H1 (cell line): Measurements from ENCODE around the gene FAM83C. TPM values are rescaled to one million over a fixed set of nuclear protein-coding genes. Genes with fewer than 3 reads are reported as not detected.

Source experiments
- CTCF ChIA-PET: fragments of 300-600 bp; sonication (Branson Sonifier 250); formaldehyde crosslinking; loops from one replicate; lab custom pipeline; 2021; ENCODE audit not compliant: partially characterized antibody; lab: Charles Lee
- POLR2A ChIA-PET: fragments of 300-600 bp; sonication (Branson Sonifier 250); formaldehyde crosslinking; loops from one replicate; lab custom pipeline; 2021; ENCODE audit warnings: inconsistent platforms; ENCODE audit not compliant: partially characterized antibody; lab: Charles Lee
- DNase-seq, 2 experiments: peaks; one replicate each; pipeline versions ENCODE4 v3.0.0 to v3.0.0-alpha.2; 2010 to 2022; ENCODE audit warnings: low spot score in 2 of 2, low read depth in 1 of 2, mixed read lengths in 1 of 2
- FAIRE-seq: peaks from 2 replicates; lab custom pipeline; 2011; peaks lifted over from hg19 to GRCh38; lab: Jason Lieb, UNC
- H2AFZ ChIP-seq: 2 replicates; pipeline ENCODE4 v1.8.1; 2012; ENCODE audit warnings: low read length, inconsistent platforms
- H2AK5ac ChIP-seq: 2 replicates; pipeline ENCODE4 v1.6.1; 2013; ENCODE audit warnings: low read depth, low read length
- H2BK120ac ChIP-seq: replicated peaks from 2 replicates; pipeline ENCODE3; 2013; ENCODE audit warnings: low read depth, low read length, inconsistent platforms
- H2BK12ac ChIP-seq: 2 replicates; pipeline ENCODE4 v1.6.1; 2013; ENCODE audit warnings: low read depth, low read length
- H2BK15ac ChIP-seq: 2 replicates; pipeline ENCODE4 v1.6.1; 2013; ENCODE audit warnings: low read length
- H2BK20ac ChIP-seq: 2 replicates; pipeline ENCODE4 v1.6.1; 2013; ENCODE audit warnings: low read length
- H2BK5ac ChIP-seq: 2 replicates; pipeline ENCODE4 v1.6.1; 2013; ENCODE audit warnings: low read depth, low read length
- H3K14ac ChIP-seq: 2 replicates; pipeline ENCODE4 v1.6.1; 2013; ENCODE audit warnings: inconsistent platforms; ENCODE audit not compliant: insufficient read length
- H3K18ac ChIP-seq: 2 replicates; pipeline ENCODE4 v1.6.1; 2013; ENCODE audit warnings: low read length; ENCODE audit errors: extremely low read depth
- H3K23ac ChIP-seq: 2 replicates; pipeline ENCODE4 v1.6.1; 2013; ENCODE audit warnings: inconsistent platforms; ENCODE audit not compliant: insufficient read length
- H3K23me2 ChIP-seq: 2 replicates; pipeline ENCODE4 v1.6.1; 2013; ENCODE audit warnings: low read depth, low read length
- H3K27ac ChIP-seq: 2 replicates; pipeline ENCODE4 v1.6.1; 2011; ENCODE audit warnings: low read depth, low read length, inconsistent platforms
- H3K27me3 ChIP-seq, 4 experiments: replicated peaks in 1 of 4; 1 replicate in 1 of 4; 2 replicates in 3 of 4; pipeline versions ENCODE4 v1.6.1 to v1.8.1; 2011 to 2013; ENCODE audit warnings: low read length in 3 of 4, mild to moderate bottlenecking in 3 of 4, inconsistent platforms in 2 of 4, mixed read lengths in 2 of 4, moderate library complexity in 1 of 4; ENCODE audit not compliant: control insufficient read depth in 3 of 4, insufficient read depth in 3 of 4; ENCODE audit errors: extremely low read depth in 1 of 4
- H3K36me3 ChIP-seq, 4 experiments: 2 replicates each; pipeline versions ENCODE4 v1.6.1 to v1.8.1; 2011 to 2013; ENCODE audit warnings: mild to moderate bottlenecking in 4 of 4, low read length in 3 of 4, moderate library complexity in 2 of 4, control low read depth in 1 of 4, inconsistent platforms in 1 of 4; ENCODE audit not compliant: insufficient read depth in 4 of 4, control insufficient read depth in 2 of 4
- H3K4ac ChIP-seq: replicated peaks from 2 replicates; pipeline ENCODE3; 2013; ENCODE audit warnings: low read length, low read depth, mixed read lengths, inconsistent platforms; ENCODE audit not compliant: insufficient read length
- H3K4me1 ChIP-seq, 4 experiments: replicated peaks in 1 of 4; 1 replicate in 1 of 4; 2 replicates in 3 of 4; pipeline versions ENCODE4 v1.6.1 to v1.8.1; 2011 to 2013; ENCODE audit warnings: low read length in 3 of 4, inconsistent platforms in 2 of 4, mixed read lengths in 1 of 4; ENCODE audit not compliant: insufficient read depth in 4 of 4, control insufficient read depth in 3 of 4
- H3K4me2 ChIP-seq, 2 experiments: 2 replicates each; pipeline versions ENCODE4 v1.6.1 to v1.8.1; 2011 to 2013; ENCODE audit warnings: low read depth in 2 of 2, low read length in 2 of 2, control low read depth in 1 of 2, inconsistent platforms in 1 of 2, mild to moderate bottlenecking in 1 of 2; ENCODE audit not compliant: insufficient read depth in 1 of 2
- H3K4me3 ChIP-seq, 4 experiments: fragments of 200-600, 300-600 bp in 1 of 4; sonication (generic), shearing (Covaris generic), sonication (Bioruptor Twin) in 1 of 4; 2 replicates each; pipeline versions ENCODE4 v1.5.1 to v1.8.1; 2011 to 2016; ENCODE audit warnings: low read length in 4 of 4, low read depth in 3 of 4, control low read depth in 2 of 4, inconsistent platforms in 2 of 4, mild to moderate bottlenecking in 2 of 4, mixed read lengths in 1 of 4, moderate library complexity in 1 of 4; ENCODE audit not compliant: insufficient read depth in 2 of 4; ENCODE audit errors: extremely low read depth in 1 of 4
- H3K56ac ChIP-seq: replicated peaks from 2 replicates; pipeline ENCODE3; 2013; ENCODE audit warnings: low read depth, mild to moderate bottlenecking, mixed read lengths, low read length, inconsistent platforms; ENCODE audit not compliant: insufficient read length
- H3K79me1 ChIP-seq: 2 replicates; pipeline ENCODE4 v1.6.1; 2013; ENCODE audit warnings: low read depth, low read length, control low read depth
- H3K79me2 ChIP-seq, 2 experiments: 2 replicates each; pipeline versions ENCODE4 v1.6.1 to v1.8.1; 2012 to 2013; ENCODE audit warnings: low read length in 2 of 2, mild to moderate bottlenecking in 2 of 2, inconsistent platforms in 1 of 2; ENCODE audit not compliant: insufficient read depth in 2 of 2, control insufficient read depth in 1 of 2
- H3K9ac ChIP-seq, 4 experiments: replicated peaks in 1 of 4; 1 replicate in 1 of 4; 2 replicates in 3 of 4; pipeline versions ENCODE4 v1.6.1 to v1.8.1; 2011 to 2013; ENCODE audit warnings: low read depth in 3 of 4, low read length in 3 of 4, control low read depth in 2 of 4, mild to moderate bottlenecking in 2 of 4, moderate library complexity in 2 of 4, inconsistent platforms in 1 of 4; ENCODE audit errors: extremely low read depth in 1 of 4
- H3K9me3 ChIP-seq, 2 experiments: 2 replicates each; pipeline versions ENCODE4 v1.6.1 to v1.8.1; 2012 to 2013; ENCODE audit warnings: mild to moderate bottlenecking in 2 of 2, moderate library complexity in 2 of 2, control low read depth in 1 of 2, inconsistent platforms in 1 of 2, low read depth in 1 of 2, low read length in 1 of 2, mixed read lengths in 1 of 2; ENCODE audit not compliant: insufficient read depth in 2 of 2
- H4K20me1 ChIP-seq, 2 experiments: replicated peaks in 1 of 2; 2 replicates each; pipeline versions ENCODE3 to v1.8.1; 2011 to 2013; ENCODE audit warnings: inconsistent platforms in 2 of 2, low read length in 2 of 2, mild to moderate bottlenecking in 1 of 2; ENCODE audit not compliant: insufficient read depth in 2 of 2, control insufficient read depth in 1 of 2
- H4K5ac ChIP-seq: 2 replicates; pipeline ENCODE4 v1.6.1; 2013; ENCODE audit warnings: low read length, low read depth, mixed read lengths, inconsistent platforms; ENCODE audit not compliant: insufficient read length
- H4K8ac ChIP-seq: 2 replicates; pipeline ENCODE4 v1.8.0; 2013; ENCODE audit warnings: mild to moderate bottlenecking, moderate library complexity, low read length, inconsistent platforms; ENCODE audit not compliant: insufficient read depth; ENCODE audit errors: extremely low read depth
- H4K91ac ChIP-seq: replicated peaks from 2 replicates; pipeline ENCODE3; 2013; ENCODE audit warnings: low read length, mixed read lengths, inconsistent platforms; ENCODE audit not compliant: insufficient read length
- FOSL1 ChIP-seq: IDR thresholded peaks from 2 replicates; pipeline ENCODE4 v1.6.1; 2011; ENCODE audit warnings: mild to moderate bottlenecking, low read depth, low read length, moderate library complexity; ENCODE audit not compliant: insufficient read depth
- HDAC2 ChIP-seq, 2 experiments: fragments of 300-600 bp in 1 of 2; sonication (generic) in 1 of 2; IDR thresholded peaks; 2 replicates each; pipeline ENCODE4 v1.6.1; 2011 to 2012; ENCODE audit warnings: low read depth in 2 of 2, low read length in 2 of 2, mild to moderate bottlenecking in 2 of 2, moderate library complexity in 2 of 2, borderline replicate concordance in 1 of 2, inconsistent platforms in 1 of 2
- POLR2AphosphoS5 ChIP-seq: IDR thresholded peaks from 2 replicates; pipeline ENCODE4 v1.6.1; 2011; ENCODE audit warnings: low read depth, low read length
- WGBS, 2 experiments: shearing (Covaris generic) in 1 of 2; methylation state at CpG; one replicate each; pipeline versions ENCODE4 v1.1.6 to v1.1.7; 2013 to 2015; ENCODE audit warnings: low lambda C conversion rate in 2 of 2, mixed read lengths in 2 of 2, inconsistent platforms in 1 of 2, low coverage in 1 of 2, missing lambda C conversion rate in 1 of 2; ENCODE audit not compliant: insufficient replicate concordance in 2 of 2, insufficient coverage in 1 of 2, insufficient read length in 1 of 2; ENCODE audit errors: extremely low coverage in 1 of 2, missing lambda C conversion rate in 1 of 2; 5-methylcytosine and 5-hydroxymethylcytosine counted together
- polyA plus RNA-seq, 7 experiments: library from polyadenylated mRNA; depleted of rRNA in 3 of 7; stranded (reverse) in 5 of 7; unstranded in 2 of 7; fragments of >200 nt in 5 of 7; fragments of 200-250 nt in 2 of 7; gene quantifications; 1 replicate in 5 of 7; 2 replicates in 1 of 7; 4 replicates in 1 of 7; pipeline versions ENCODE4 v1.2.1 to v1.2.3, GENCODE V29; 2011 to 2013; ENCODE audit warnings: missing spikeins in 2 of 7, mixed read lengths in 2 of 7
- total RNA-seq: library from RNA; stranded (reverse); fragmentation: NEBNext Ultra II Directional; extraction: Animal tissue kit (Norgen Biotek cat#: 25700); gene quantifications from 2 replicates; pipeline ENCODE4 v1.2.1, GENCODE V29; 2021
- TF ChIP-seq, protein P1 (sequence below): IDR thresholded peaks from 2 replicates; pipeline ENCODE4 v1.6.1; 2012; ENCODE audit warnings: low read length, inconsistent platforms

Gene FAM83C
- total and polyA plus RNA-seq, 2 of the 8 experiments (the other 6 are each of a cell fraction or from before 2014, with no cell fraction given) = not detected

DNA sequence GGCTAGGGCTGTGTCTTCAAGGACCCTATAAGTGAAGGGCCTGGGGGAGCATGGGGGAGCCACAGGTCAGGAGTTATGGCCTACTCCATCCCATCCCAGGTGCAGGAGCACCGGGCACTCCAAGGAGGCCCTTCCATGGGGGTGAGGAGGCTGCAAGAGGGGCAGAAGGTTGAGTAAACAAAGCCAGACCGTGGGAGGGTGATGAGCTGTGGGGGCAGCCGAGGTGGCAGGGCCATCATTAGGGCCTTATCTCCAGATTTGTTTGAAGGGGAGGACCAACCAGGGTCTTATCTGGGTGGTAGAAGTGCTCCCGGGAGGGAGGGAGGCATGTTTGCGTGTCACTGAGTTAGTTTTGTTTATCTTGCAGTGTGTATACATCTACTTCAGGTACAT lies 2.1 kb upstream of the FAM83C start:
- H3K23ac ChIP-seq = no peak overlapping the region
- H2BK15ac ChIP-seq = no peak overlapping the region
- 86% methylated on average over 5 of the region's 5 CpGs; no CpG with 5 or more reads in 1 of the 2 experiments for whole genome bisulfite sequencing, 2 experiments
- no peak for FAIRE-seq
- H3K14ac ChIP-seq = no peak overlapping the region
- no peaks in the 10 kb centered on the region for H4K20me1 ChIP-seq
- no peaks in the 10 kb centered on the region for H3K79me1 ChIP-seq
- POLR2A ChIA-PET = interaction anchor here (3.0 to 3.4 kb wide), 2 partner anchors 10 to 15 kb away, joined by 10 to 15 read pairs; partner anchors contain the start of gene EIF6
- H2AFZ ChIP-seq = no peak overlapping the region
- no peak overlapping the region for H3K56ac ChIP-seq
- no peak overlapping the region for H4K5ac ChIP-seq
- no peak overlapping the region for H3K9ac ChIP-seq
- no peak overlapping the region for H2BK120ac ChIP-seq
- H3K4me3 ChIP-seq = no peak overlapping the region
- no peaks in the 10 kb centered on the region for H3K23me2 ChIP-seq
- no peak overlapping the region for H2BK12ac ChIP-seq
- DNase-seq = no peak
- H3K9me3 ChIP-seq = no peaks in the 10 kb centered on the region
- H3K27ac ChIP-seq = no peak overlapping the region
- CTCF ChIA-PET = interaction anchor here (2.0 to 11.5 kb wide), 2 partner anchors 13 to 36 kb away, joined by 5 to 130 read pairs; no protein-coding TSS in a partner anchor
- no peak overlapping the region for H2BK5ac ChIP-seq
- H3K4ac ChIP-seq = no peak overlapping the region
- H3K4me2 ChIP-seq = no peak overlapping the region
- no peaks in the 10 kb centered on the region for H3K36me3 ChIP-seq
- no peak overlapping the region for H2AK5ac ChIP-seq
- no peak overlapping the region for H4K8ac ChIP-seq
- TF ChIP-seq FOSL1 (no peak), POLR2AphosphoS5 (no peak), HDAC2 (IDR thresholded peaks at IDR 0.05; ENCODE audit: borderline replicate concordance in 1 of 2, low read depth in 2 of 2, low read length in 2 of 2) (no peak)
- TF ChIP-seq, protein P1, sequence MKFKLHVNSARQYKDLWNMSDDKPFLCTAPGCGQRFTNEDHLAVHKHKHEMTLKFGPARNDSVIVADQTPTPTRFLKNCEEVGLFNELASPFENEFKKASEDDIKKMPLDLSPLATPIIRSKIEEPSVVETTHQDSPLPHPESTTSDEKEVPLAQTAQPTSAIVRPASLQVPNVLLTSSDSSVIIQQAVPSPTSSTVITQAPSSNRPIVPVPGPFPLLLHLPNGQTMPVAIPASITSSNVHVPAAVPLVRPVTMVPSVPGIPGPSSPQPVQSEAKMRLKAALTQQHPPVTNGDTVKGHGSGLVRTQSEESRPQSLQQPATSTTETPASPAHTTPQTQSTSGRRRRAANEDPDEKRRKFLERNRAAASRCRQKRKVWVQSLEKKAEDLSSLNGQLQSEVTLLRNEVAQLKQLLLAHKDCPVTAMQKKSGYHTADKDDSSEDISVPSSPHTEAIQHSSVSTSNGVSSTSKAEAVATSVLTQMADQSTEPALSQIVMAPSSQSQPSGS = no peak
- no peaks in the 10 kb centered on the region for H3K27me3 ChIP-seq
- H3K18ac ChIP-seq = no peak overlapping the region
- no peaks in the 10 kb centered on the region for H3K79me2 ChIP-seq
- H2BK20ac ChIP-seq = no peak overlapping the region; the same call in 1 of the 2 replicates
- no peaks in the 10 kb centered on the region; a peak in 2 of 7 replicates for H3K4me1 ChIP-seq
- no peak overlapping the region for H4K91ac ChIP-seq
